ENCODE results near the gene FMN1. TPM values are rescaled to one million over a fixed set of nuclear protein-coding genes. Genes with fewer than 3 reads are reported as not detected.

Gene FMN1
- total RNA-seq, 1 donor from 2014 or later: 20.1 TPM

DNA sequence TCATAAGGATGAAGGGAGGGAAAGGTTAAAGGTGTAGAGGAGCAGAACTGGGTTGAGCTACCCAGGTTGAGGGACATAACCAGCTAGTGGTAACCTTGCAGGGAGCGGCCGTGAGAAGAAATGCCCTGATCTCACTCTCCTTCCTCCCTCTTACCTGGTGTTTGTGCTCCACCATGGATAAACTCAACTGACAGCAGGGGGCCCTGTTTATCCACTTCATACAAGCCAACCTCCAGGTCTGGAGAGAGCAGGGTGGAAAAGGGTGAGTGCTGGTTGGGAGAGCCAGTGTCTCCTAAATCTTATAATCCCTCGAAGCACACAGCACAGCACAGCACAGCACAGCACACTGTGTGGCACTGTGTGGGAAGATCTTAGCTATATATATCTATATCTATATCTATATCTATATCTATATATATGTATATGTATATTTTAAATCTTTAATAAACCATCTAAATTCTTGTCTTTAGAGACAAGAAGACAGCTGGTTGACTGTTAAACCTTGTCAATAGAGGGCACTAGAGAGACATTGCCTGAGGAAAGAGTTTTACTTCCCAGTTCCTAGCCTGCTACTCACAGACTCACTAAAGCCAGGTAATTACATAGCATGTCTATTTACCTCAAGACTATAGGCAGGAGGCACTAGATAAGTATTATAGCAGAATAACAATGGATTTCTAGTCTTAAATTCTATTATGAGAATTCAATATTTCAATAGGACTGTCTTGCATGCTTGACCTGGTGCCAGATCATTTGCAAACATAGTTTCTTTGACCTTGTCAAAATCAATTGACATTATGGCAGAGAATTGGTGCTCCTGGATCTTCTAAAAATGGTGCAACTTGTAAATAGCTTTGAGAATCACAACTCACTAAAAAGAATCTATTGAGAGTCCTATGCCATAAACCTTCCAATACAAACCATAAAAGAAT, 21.7 kb upstream of the FMN1 start:
- Histone ChIP-seq H3K27me3 (no peaks in the 10 kb centered on the region), H3K4me1 (no peaks in the 10 kb centered on the region), H3K9me3 (no peaks in the 10 kb centered on the region), H3K36me3 (no peaks in the 10 kb centered on the region), H3K4me3 (no peak overlapping the region), H3K27ac (no peak overlapping the region)
- DNase-seq (ENCODE audit: extremely low spot score in 2 of 2): no peak
- intact Hi-C loops (cut with DNase I): no loop called here
- TF ChIP-seq POLR2A (IDR thresholded peaks at IDR 0.05): no peak

DNA sequence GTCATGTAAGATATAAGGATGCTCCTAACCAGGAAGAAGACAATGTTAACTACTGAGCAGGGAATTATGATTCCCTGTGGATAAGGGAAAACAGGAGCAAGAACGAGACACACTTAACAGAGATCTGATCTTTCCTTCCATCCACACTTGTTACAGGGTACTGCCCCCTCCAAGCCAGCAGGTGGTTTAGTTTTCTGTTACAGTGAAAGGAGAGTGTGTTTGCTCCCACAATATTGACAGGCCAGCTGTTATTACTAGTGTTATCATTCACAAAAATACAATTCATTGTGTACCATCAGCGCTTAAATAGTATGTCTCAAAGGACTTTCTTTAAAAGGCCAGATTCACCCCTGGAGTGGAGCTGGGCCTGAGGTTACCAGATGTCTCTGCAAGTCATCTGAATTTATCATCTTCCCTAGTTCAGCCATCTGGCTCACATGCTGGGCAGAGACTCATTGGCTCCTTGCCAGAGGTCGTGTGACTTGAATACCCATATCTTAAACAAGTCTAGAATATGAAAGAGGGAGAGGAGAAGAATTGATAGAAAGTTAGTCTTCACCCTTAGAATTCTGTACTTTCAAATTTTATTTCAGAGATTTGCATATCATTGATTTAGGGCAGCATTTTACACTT, 16.8 kb upstream of the FMN1 start:
- Histone ChIP-seq H3K4me1 (no peaks in the 10 kb centered on the region), H3K9me3 (no peaks in the 10 kb centered on the region), H3K27ac (no peak overlapping the region), H3K36me3 (no peaks in the 10 kb centered on the region), H3K27me3 (no peaks in the 10 kb centered on the region), H3K4me3 (no peak overlapping the region)
- no peak for DNase-seq (ENCODE audit: extremely low spot score in 2 of 2)
- no peak for TF ChIP-seq POLR2A (IDR thresholded peaks at IDR 0.05)
- TF ChIP-seq POLR2AphosphoS5 (IDR thresholded peaks at IDR 0.05; ENCODE audit: insufficient read depth in 1 of 2, low read depth in 1 of 2): no peak
- TF ChIP-seq, protein P1, sequence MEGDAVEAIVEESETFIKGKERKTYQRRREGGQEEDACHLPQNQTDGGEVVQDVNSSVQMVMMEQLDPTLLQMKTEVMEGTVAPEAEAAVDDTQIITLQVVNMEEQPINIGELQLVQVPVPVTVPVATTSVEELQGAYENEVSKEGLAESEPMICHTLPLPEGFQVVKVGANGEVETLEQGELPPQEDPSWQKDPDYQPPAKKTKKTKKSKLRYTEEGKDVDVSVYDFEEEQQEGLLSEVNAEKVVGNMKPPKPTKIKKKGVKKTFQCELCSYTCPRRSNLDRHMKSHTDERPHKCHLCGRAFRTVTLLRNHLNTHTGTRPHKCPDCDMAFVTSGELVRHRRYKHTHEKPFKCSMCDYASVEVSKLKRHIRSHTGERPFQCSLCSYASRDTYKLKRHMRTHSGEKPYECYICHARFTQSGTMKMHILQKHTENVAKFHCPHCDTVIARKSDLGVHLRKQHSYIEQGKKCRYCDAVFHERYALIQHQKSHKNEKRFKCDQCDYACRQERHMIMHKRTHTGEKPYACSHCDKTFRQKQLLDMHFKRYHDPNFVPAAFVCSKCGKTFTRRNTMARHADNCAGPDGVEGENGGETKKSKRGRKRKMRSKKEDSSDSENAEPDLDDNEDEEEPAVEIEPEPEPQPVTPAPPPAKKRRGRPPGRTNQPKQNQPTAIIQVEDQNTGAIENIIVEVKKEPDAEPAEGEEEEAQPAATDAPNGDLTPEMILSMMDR (IDR thresholded peaks at IDR 0.05): no peak
- intact Hi-C loops (cut with DNase I): no loop called here

DNA sequence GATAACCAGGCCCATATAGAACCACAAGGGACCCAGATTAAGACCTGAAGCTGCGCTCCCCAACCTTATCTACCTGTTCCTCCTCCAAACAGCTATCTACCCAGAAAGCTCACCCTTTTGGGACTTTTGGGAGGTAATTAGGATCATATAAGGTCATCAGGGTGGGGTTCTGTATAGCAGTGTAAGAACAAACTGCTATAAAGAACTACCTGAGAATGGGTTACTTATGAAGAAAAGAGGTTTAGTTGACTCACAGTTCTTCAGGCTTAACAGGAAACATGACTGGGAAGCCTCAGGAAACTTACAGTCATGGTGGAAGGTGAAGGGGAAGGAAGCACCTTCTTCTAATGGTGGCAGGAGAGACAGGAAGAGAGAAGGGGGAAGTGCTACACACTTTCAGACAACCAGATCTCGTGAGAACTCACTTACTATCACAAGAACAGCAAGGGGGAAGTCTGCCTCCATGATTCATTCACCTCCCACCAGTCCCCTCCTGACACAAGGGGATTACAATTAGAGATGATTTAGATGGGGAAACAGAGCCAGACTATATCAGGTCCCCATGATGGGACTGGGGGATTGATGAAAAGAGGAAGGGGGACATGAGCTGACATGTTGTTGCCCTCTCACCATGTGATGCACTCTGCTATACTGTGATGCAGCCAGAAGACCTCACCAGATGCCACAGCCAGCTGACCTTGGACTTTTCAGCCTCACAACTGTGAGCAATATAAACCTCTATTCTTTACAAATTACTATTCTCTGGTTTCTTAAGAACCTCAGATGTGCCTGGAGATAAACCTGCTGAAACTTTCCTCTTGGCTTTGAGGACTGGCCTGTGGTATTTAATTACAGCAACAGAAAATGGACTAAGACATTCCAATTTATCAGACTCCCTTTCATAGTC, 15.3 kb upstream of the FMN1 start:
- TF ChIP-seq POLR2A (IDR thresholded peaks at IDR 0.05) (no peak), POLR2AphosphoS5 (IDR thresholded peaks at IDR 0.05; ENCODE audit: insufficient read depth in 1 of 2, low read depth in 1 of 2) (no peak)
- TF ChIP-seq, protein P1 (IDR thresholded peaks at IDR 0.05): no peak
- intact Hi-C loops (cut with DNase I): no loop called here
- no peaks in the 10 kb centered on the region for H3K36me3 ChIP-seq
- no peak for DNase-seq (ENCODE audit: extremely low spot score in 2 of 2)
- H3K4me3 ChIP-seq: no peak overlapping the region
- H3K27ac ChIP-seq: no peak overlapping the region
- no peaks in the 10 kb centered on the region for H3K4me1 ChIP-seq
- H3K9me3 ChIP-seq: no peaks in the 10 kb centered on the region
- H3K27me3 ChIP-seq: no peaks in the 10 kb centered on the region

DNA sequence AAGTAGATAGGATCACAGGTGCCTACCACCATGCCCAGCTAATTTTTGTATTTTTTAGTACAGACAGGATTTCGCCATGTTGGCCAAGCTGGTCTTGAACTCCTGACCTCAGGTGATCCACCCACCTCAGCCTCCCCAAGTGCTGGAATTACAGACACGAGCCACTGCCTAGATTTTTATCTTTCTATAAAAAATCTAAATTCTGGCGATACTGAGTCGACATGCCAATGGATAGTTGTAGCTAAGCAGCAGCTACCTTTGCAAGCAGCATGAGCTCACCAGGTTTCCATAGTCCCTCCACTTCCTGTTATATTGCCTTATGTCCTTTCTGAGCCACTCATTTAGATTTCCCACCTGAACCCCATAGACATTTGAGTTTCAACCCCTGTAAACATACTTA, 13.1 kb upstream of the FMN1 start:
- Histone ChIP-seq H3K36me3 (no peaks in the 10 kb centered on the region), H3K27ac (no peak overlapping the region), H3K9me3 (no peaks in the 10 kb centered on the region), H3K27me3 (no peaks in the 10 kb centered on the region), H3K4me1 (no peaks in the 10 kb centered on the region), H3K4me3 (no peak overlapping the region)
- no peak for DNase-seq (ENCODE audit: extremely low spot score in 2 of 2)
- TF ChIP-seq POLR2AphosphoS5 (IDR thresholded peaks at IDR 0.05; ENCODE audit: insufficient read depth in 1 of 2, low read depth in 1 of 2) (no peak), POLR2A (IDR thresholded peaks at IDR 0.05) (no peak)
- TF ChIP-seq, protein P1 (IDR thresholded peaks at IDR 0.05): no peak
- intact Hi-C loops (cut with DNase I): no loop called here

DNA sequence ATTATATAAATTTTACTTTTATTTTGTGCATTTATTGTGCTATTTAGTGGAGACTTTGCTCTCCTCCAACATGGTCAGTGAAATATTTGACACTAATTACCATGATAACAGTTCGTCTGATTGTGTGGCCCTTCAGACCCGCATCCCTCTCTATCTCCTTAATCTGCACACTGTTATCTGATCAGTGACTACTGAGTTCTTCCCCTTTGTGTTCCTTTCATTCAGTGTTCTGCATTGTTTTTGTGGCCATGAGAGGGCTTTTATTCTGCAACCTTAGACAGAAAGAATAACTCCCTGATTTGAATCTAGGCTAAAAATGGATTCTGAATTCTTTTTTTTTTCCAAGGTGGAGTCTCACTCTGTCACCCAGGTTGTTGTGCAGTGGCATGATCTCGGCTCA, 11.9 kb upstream of the FMN1 start:
- Histone ChIP-seq H3K27ac (no peak overlapping the region), H3K4me1 (no peaks in the 10 kb centered on the region), H3K4me3 (no peak overlapping the region), H3K9me3 (no peaks in the 10 kb centered on the region), H3K36me3 (no peaks in the 10 kb centered on the region), H3K27me3 (no peaks in the 10 kb centered on the region)
- intact Hi-C loops (cut with DNase I): no loop called here
- DNase-seq (ENCODE audit: extremely low spot score in 2 of 2): no peak
- TF ChIP-seq POLR2A (IDR thresholded peaks at IDR 0.05) (no peak), POLR2AphosphoS5 (IDR thresholded peaks at IDR 0.05; ENCODE audit: insufficient read depth in 1 of 2, low read depth in 1 of 2) (no peak)
- TF ChIP-seq, protein P1 (IDR thresholded peaks at IDR 0.05): no peak

All from vagina (tissue), 2 donors.